ENCODE data around the gene C1orf167. TPM values are rescaled to one million over a fixed set of nuclear protein-coding genes. Genes with fewer than 3 reads are reported as not detected.
A peak's percentile ranks its signal among the peaks of the same experiment; 100 is the strongest.

C1orf167 gene
- total RNA-seq, 6 experiments from 2014 or later = not detected

- ATAC-seq = no peak
- WGBS (ENCODE audit: insufficient coverage, low coverage, low lambda C conversion rate, missing lambda C conversion rate) = 77% methylated on average over 3 of the region's 3 CpGs
- H3K9me3 ChIP-seq = no peaks in the 10 kb centered on the region
- H3K4me1 ChIP-seq = peaks cover 0 to 9% (median 0%) of the 10 kb centered on the region in 4 donors
- intact Hi-C loops (cut with DNase I) = no loop called here
- no peak for DNase-seq
- no peak overlapping the region for H3K27ac ChIP-seq
- TF ChIP-seq POLR2A (IDR thresholded peaks at IDR 0.05) = no peak
- TF ChIP-seq, protein P1, sequence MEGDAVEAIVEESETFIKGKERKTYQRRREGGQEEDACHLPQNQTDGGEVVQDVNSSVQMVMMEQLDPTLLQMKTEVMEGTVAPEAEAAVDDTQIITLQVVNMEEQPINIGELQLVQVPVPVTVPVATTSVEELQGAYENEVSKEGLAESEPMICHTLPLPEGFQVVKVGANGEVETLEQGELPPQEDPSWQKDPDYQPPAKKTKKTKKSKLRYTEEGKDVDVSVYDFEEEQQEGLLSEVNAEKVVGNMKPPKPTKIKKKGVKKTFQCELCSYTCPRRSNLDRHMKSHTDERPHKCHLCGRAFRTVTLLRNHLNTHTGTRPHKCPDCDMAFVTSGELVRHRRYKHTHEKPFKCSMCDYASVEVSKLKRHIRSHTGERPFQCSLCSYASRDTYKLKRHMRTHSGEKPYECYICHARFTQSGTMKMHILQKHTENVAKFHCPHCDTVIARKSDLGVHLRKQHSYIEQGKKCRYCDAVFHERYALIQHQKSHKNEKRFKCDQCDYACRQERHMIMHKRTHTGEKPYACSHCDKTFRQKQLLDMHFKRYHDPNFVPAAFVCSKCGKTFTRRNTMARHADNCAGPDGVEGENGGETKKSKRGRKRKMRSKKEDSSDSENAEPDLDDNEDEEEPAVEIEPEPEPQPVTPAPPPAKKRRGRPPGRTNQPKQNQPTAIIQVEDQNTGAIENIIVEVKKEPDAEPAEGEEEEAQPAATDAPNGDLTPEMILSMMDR (IDR thresholded peaks at IDR 0.05) = no peak
- H3K4me3 ChIP-seq = no peak overlapping the region
- H3K27me3 ChIP-seq = no peaks in the 10 kb centered on the region
- H3K36me3 ChIP-seq = no peaks in the 10 kb centered on the region
These were observed 28.7 kb upstream of the C1orf167 start for GRCh38 chr1:11733306-11733705.

GRCh38 chr1:11735531-11735853 is 26.5 kb upstream of the C1orf167 start:
- intact Hi-C loops (cut with DNase I) = no loop called here
- H3K36me3 ChIP-seq = no peaks in the 10 kb centered on the region
- no peaks in the 10 kb centered on the region for H3K9me3 ChIP-seq
- peaks cover 0 to 4% (median 0%) of the 10 kb centered on the region in 4 donors for H3K4me1 ChIP-seq
- H3K27ac ChIP-seq = no peak overlapping the region
- DNase-seq (no peak), ATAC-seq (no peak)
- peak overlapping the region; percentile 71 to 94 (median 82) for H3K4me3 ChIP-seq
- no peak for TF ChIP-seq POLR2A (IDR thresholded peaks at IDR 0.05)
- TF ChIP-seq, protein P1 (IDR thresholded peaks at IDR 0.05) = no peak
- no peaks in the 10 kb centered on the region for H3K27me3 ChIP-seq
- WGBS (ENCODE audit: insufficient coverage, low coverage, low lambda C conversion rate, missing lambda C conversion rate) = 35% methylated on average over 4 of the region's 4 CpGs

GRCh38 chr1:11735854-11736745 is 25.9 kb upstream of the C1orf167 start, which contains the start of gene AGTRAP:
Gene AGTRAP (plus strand): TSS chr1:11736136. CDS start chr1:11736209, 73 bp downstream.
- H3K9me3 ChIP-seq = no peaks in the 10 kb centered on the region
- peaks cover 0 to 4% (median 0%) of the 10 kb centered on the region in 4 donors for H3K4me1 ChIP-seq
- no peaks in the 10 kb centered on the region for H3K36me3 ChIP-seq
- peak; percentile 97 to 98 (median 97) for DNase-seq
- TF ChIP-seq, protein P1 (IDR thresholded peaks at IDR 0.05) = no peak
- TF ChIP-seq POLR2A (IDR thresholded peaks at IDR 0.05) = peak; percentile 15
- ATAC-seq = peak; percentile 86 to 88 (median 87)
- WGBS (ENCODE audit: insufficient coverage, low coverage, low lambda C conversion rate, missing lambda C conversion rate) = under 1% methylated on average over 25 of the region's 59 CpGs
- intact Hi-C loops (cut with DNase I) = no loop called here
- H3K27ac ChIP-seq = peak within 1 kb of the TSS; percentile 56 to 91 (median 69)
- no peaks in the 10 kb centered on the region for H3K27me3 ChIP-seq
- H3K4me3 ChIP-seq = peak within 1 kb of the TSS; percentile 71 to 94 (median 82)

DNA sequence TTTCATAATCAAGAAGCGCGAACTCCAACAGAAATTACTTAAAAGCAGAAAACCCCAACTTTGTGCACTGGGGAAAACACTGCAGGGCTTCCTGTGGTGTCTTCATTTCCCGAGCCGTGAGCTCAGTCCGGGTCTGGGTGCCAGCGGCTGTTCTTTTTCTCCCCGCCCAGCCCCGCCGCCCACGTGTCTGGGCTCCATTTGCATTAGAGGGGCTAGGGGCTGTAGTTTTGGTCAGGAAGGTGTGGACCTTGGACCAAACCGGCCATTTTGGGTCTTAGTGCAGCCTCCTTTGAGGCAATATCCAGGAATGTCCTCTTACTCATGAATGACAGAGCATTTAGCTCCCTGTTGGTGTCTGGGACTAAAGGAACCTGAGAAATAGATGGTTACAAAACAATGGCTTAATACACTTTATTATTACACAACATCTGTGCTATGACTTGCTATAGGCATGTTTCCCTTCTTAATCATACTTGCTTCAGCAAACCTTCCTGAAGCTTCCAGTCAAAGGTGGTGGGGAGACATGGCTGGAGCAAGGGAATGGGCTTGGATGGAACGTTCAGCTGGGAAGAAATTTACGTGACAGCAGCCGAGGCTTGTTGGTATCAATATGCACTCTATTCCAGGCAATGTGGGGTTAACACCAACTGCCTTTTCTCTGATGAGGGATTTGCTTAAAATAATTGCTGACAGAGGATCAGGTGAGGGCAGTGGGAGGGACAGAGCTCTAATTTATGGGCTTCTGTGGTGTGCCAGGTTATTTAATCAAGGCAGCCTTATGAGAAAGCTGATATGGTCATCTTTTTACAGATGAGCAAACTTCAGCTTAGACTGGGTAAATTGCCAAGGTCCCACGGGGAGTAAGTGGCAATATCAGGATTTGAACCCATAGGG is 25.0 kb upstream of the C1orf167 start:
- no peaks in the 10 kb centered on the region for H3K36me3 ChIP-seq
- H3K4me1 ChIP-seq = peaks cover 0 to 4% (median 0%) of the 10 kb centered on the region in 4 donors
- H3K9me3 ChIP-seq = no peaks in the 10 kb centered on the region
- intact Hi-C loops (cut with DNase I) = no loop called here
- WGBS (ENCODE audit: insufficient coverage, low coverage, low lambda C conversion rate, missing lambda C conversion rate) = 14% methylated on average over 12 of the region's 15 CpGs
- ATAC-seq (peak; percentile 53 to 65 (median 58)), DNase-seq (peak in 1 of 3 donors; percentile 51)
- H3K4me3 ChIP-seq = peak overlapping the region; percentile 71 to 94 (median 82)
- H3K27ac ChIP-seq = peak overlapping the region; percentile 56 to 91 (median 69)
- no peak for TF ChIP-seq POLR2A (IDR thresholded peaks at IDR 0.05)
- TF ChIP-seq, protein P1 (IDR thresholded peaks at IDR 0.05) = no peak
- no peaks in the 10 kb centered on the region for H3K27me3 ChIP-seq
